Esophagus muscularis mucosa (tissue), 4 donors: ENCODE data around the gene PJA2. TPM values are rescaled to one million over a fixed set of nuclear protein-coding genes. Genes with fewer than 3 reads are reported as not detected.

Experiments
- DNase-seq: peaks from one replicate; pipeline ENCODE4 v3.0.0-alpha.2; 2017; ENCODE audit errors: extremely low spot score
- H3K27ac ChIP-seq, 4 donors: fragments of 200-600 bp; sonication (generic); replicated peaks in 1 of 4; 1 replicate in 3 of 4; 2 replicates in 1 of 4; pipeline ENCODE4 v1.5.1; 2016 to 2019; ENCODE audit warnings: mild to moderate bottlenecking in 1 of 4
- H3K27me3 ChIP-seq, 4 donors: fragments of 200-600 bp; sonication (generic); one replicate each; pipeline versions ENCODE4 v1.5.1 to v1.6.0; 2016 to 2019
- H3K36me3 ChIP-seq, 4 donors: fragments of 200-600 bp; sonication (generic); one replicate each; pipeline ENCODE4 v1.5.1; 2016 to 2019
- H3K4me1 ChIP-seq, 4 donors: fragments of 200-600 bp; sonication (generic); one replicate each; pipeline ENCODE4 v1.5.1; 2016 to 2019
- H3K4me3 ChIP-seq, 4 donors: fragments of 200-600 bp; sonication (generic); 1 replicate in 2 of 4; 2 replicates in 2 of 4; pipeline ENCODE4 v1.5.1; 2016 to 2019; ENCODE audit warnings: mild to moderate bottlenecking in 4 of 4, moderate library complexity in 1 of 4
- H3K9me3 ChIP-seq, 4 donors: fragments of 200-600 bp; sonication (generic); 1 replicate in 3 of 4; 2 replicates in 1 of 4; pipeline ENCODE4 v1.5.1; 2016 to 2019
- CTCF ChIP-seq, 3 experiments: fragments of 200-600 bp in 2 of 3; fragments of 450-650 bp in 1 of 3; sonication (generic) in 2 of 3; IDR thresholded peaks; one replicate each; pipeline ENCODE4 v1.5.1; 2017 to 2019; ENCODE audit warnings: antibody characterized with exemption in 3 of 3, mild to moderate bottlenecking in 2 of 3, moderate library complexity in 1 of 3
- EP300 ChIP-seq: sonication (generic); formaldehyde crosslinking; IDR thresholded peaks from one replicate; pipeline ENCODE4 v1.6.1; 2017; ENCODE audit warnings: antibody characterized with exemption
- POLR2A ChIP-seq: fragments of 450-650 bp; IDR thresholded peaks from one replicate; pipeline ENCODE4 v1.6.1; 2017; ENCODE audit warnings: antibody characterized with exemption, moderate library complexity, mild to moderate bottlenecking, low read depth
- POLR2AphosphoS5 ChIP-seq, 2 donors: sonication (generic); formaldehyde crosslinking; IDR thresholded peaks; one replicate each; pipeline ENCODE4 v1.6.1; 2017; ENCODE audit warnings: antibody characterized with exemption in 2 of 2
- WGBS: methylation state at CpG from one replicate; pipeline ENCODE4 v1.1.5; 2018; 5-methylcytosine and 5-hydroxymethylcytosine counted together
- intact Hi-C: fragments of 100-400 bp; cut with DNase I; formaldehyde crosslinking; loops from one replicate; pipeline ENCODE4 v1.15.1; 2023
- total RNA-seq, 4 donors: library from RNA; depleted of rRNA; stranded (reverse); fragments of >200 nt; gene quantifications; one replicate each; pipeline versions ENCODE4 v1.1.0 to v1.2.1, GENCODE V29; 2016

Gene PJA2
- total RNA-seq, 4 donors from 2014 or later, result 133 to 211 (median 170) TPM

- peak; percentile 72 for DNase-seq
- Histone ChIP-seq H3K27me3 (no peaks in the 10 kb centered on the region), H3K27ac (no peak overlapping the region), H3K9me3 (no peaks in the 10 kb centered on the region), H3K4me1 (no peaks in the 10 kb centered on the region), H3K36me3 (no peaks in the 10 kb centered on the region), H3K4me3 (no peak overlapping the region)
- WGBS, result 89% methylated on average over 3 of the region's 3 CpGs
- no peak for TF ChIP-seq POLR2AphosphoS5 (IDR thresholded peaks at IDR 0.05)
- intact Hi-C loops, result no loop called here
Observed at GRCh38 chr5:109310315-109310714, 99.5 kb downstream of the PJA2 start.

GRCh38 chr5:109309326-109310063 is 100.3 kb downstream of the PJA2 start:
- H3K9me3 ChIP-seq, result no peaks in the 10 kb centered on the region
- no peaks in the 10 kb centered on the region for H3K4me1 ChIP-seq
- no peak for TF ChIP-seq POLR2AphosphoS5 (IDR thresholded peaks at IDR 0.05)
- TF ChIP-seq POLR2A, result no peak
- no peak overlapping the region for H3K27ac ChIP-seq
- WGBS, result 87% methylated on average over 5 of the region's 5 CpGs
- no peaks in the 10 kb centered on the region for H3K36me3 ChIP-seq
- no peaks in the 10 kb centered on the region for H3K27me3 ChIP-seq
- intact Hi-C loops, result no loop called here
- no peak overlapping the region for H3K4me3 ChIP-seq
- peak; percentile 57 for DNase-seq

GRCh38 chr5:109307951-109308350 is 101.8 kb downstream of the PJA2 start:
- Histone ChIP-seq H3K36me3 (no peaks in the 10 kb centered on the region), H3K9me3 (no peaks in the 10 kb centered on the region), H3K27ac (no peak overlapping the region), H3K4me3 (no peak overlapping the region), H3K4me1 (no peaks in the 10 kb centered on the region), H3K27me3 (no peaks in the 10 kb centered on the region)
- WGBS, result 86% methylated on average over 3 of the region's 3 CpGs
- intact Hi-C loops, result no loop called here
- TF ChIP-seq POLR2AphosphoS5 (IDR thresholded peaks at IDR 0.05), result no peak
- TF ChIP-seq EP300, result no peak
- no peak for TF ChIP-seq CTCF (IDR thresholded peaks at IDR 0.05)
- no peak for TF ChIP-seq POLR2A
- DNase-seq, result peak; percentile 66

- intact Hi-C loops, result no loop called here
- no peaks in the 10 kb centered on the region for H3K27me3 ChIP-seq
- H3K4me3 ChIP-seq, result no peak overlapping the region
- no peaks in the 10 kb centered on the region for H3K9me3 ChIP-seq
- H3K4me1 ChIP-seq, result no peaks in the 10 kb centered on the region
- TF ChIP-seq POLR2AphosphoS5 (IDR thresholded peaks at IDR 0.05) (no peak), CTCF (IDR thresholded peaks at IDR 0.05) (no peak), EP300 (no peak), POLR2A (no peak)
- H3K36me3 ChIP-seq, result no peaks in the 10 kb centered on the region
- no peak overlapping the region for H3K27ac ChIP-seq
- no peak for DNase-seq
- WGBS, result 89% methylated on average over 4 of the region's 4 CpGs
Observed at GRCh38 chr5:109307456-109307855, 102.3 kb downstream of the PJA2 start.

- no peak overlapping the region for H3K4me3 ChIP-seq
- intact Hi-C loops, result no loop called here
- DNase-seq, result peak; percentile 45
- TF ChIP-seq CTCF (IDR thresholded peaks at IDR 0.05), result no peak
- no peak for TF ChIP-seq POLR2AphosphoS5 (IDR thresholded peaks at IDR 0.05)
- no peak for TF ChIP-seq EP300
- no peak for TF ChIP-seq POLR2A
- 92% methylated on average over 2 of the region's 2 CpGs for WGBS
- no peaks in the 10 kb centered on the region for H3K9me3 ChIP-seq
- no peaks in the 10 kb centered on the region for H3K27me3 ChIP-seq
- no peaks in the 10 kb centered on the region for H3K4me1 ChIP-seq
- H3K36me3 ChIP-seq, result no peaks in the 10 kb centered on the region
- no peak overlapping the region for H3K27ac ChIP-seq
Observed at GRCh38 chr5:109305352-109305751, 104.4 kb downstream of the PJA2 start.

GRCh38 chr5:109304309-109304708 is 105.5 kb downstream of the PJA2 start:
- no peak for DNase-seq
- TF ChIP-seq POLR2A (no peak), CTCF (IDR thresholded peaks at IDR 0.05) (peak in 1 of 3 experiments; percentile 11)
- no peaks in the 10 kb centered on the region for H3K27me3 ChIP-seq
- no peaks in the 10 kb centered on the region for H3K9me3 ChIP-seq
- no peak overlapping the region for H3K27ac ChIP-seq
- intact Hi-C loops, result no loop called here
- no peaks in the 10 kb centered on the region for H3K36me3 ChIP-seq
- no peak overlapping the region for H3K4me3 ChIP-seq
- no peaks in the 10 kb centered on the region for H3K4me1 ChIP-seq
